Putamen (tissue), 1 donor: ENCODE results near the gene NR4A2.
"Not testable (repeated sequence)": the region's sequence is repeated elsewhere in the genome, so short reads cannot be mapped to it uniquely, and the experiment has no call there.

Experiments
- DNase-seq: peaks from one replicate; pipeline ENCODE4 v3.0.0-alpha.2; 2016; ENCODE audit warnings: low spot score

NR4A2 gene

GRCh38 chr2:156320486-156321098, 11.9 kb downstream of the NR4A2 start:
- DNase-seq, result no peak

DNA sequence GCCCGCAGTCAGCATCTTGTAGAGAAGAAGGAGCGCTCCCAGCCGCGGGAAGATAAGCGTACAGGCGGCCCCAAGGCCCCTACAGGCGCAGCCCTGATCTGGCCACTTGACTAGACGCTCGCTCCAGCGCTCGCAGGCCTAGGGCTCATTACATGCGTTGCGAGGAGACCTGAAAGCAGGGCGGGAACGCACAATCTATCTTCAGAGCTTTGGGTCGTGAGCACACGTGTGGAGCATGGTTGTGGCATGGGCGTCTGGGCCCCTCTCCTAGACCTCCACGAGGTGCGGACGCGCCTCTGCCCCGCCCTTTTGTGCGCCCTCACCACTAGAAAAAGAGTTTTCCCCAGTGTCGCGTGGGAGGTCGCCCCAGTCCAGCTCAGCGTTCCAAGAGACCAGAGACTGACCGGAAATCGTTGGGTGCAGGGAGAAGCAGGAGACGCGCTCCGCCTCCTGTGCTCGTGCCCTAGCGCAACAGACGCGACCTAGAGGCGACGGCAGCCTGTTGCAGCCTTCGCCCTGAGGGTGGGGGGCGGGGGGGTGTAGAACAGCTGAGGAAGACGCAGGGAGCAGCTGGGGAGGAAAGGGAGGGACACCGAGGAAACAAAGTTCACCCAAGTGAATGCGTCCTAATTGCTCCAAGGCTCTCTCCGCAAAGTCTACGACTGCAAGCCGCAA, 12.6 kb downstream of the NR4A2 start:
- no peak for DNase-seq

DNA sequence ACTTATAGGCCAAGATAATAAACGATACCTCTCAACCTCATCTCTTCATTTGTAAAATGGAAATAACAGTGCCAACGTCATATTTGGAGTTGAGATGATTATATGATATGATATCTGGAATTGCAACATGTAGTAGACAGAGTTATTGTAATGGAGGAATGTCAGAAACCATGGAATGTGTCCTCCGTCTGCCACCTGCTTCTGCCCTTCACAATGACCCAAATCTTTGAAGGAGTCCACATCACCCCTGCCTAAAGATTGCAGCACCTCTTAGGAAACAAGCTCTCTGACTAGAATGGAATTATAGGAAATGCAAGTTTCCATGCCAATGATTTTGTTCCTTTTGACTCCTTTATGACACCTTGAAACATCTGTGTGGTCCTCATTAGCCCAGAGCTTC, 14.9 kb downstream of the NR4A2 start:
- no peak for DNase-seq

DNA sequence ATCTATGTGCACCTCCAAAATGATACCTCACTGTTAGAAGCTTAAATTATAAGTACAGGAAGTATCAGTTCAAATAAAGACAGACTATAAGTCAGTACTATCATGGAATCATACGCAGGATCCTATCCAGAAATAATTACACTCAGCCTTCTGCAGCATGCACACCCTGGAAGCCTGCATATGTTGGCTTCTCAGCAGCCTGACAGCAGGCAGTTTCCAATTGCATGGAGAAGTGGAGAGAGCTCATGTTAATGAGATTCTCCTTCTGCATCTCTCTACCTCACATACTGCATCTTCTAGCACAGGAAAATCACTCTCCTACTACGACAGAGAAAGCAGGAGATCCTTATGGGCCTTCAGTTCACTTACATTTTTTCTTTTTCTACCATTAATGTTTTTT, 20.5 kb downstream of the NR4A2 start:
- DNase-seq, result no peak

- DNase-seq, result no peak
Observed at GRCh38 chr2:156310773-156311172, 21.7 kb downstream of the NR4A2 start.

DNA sequence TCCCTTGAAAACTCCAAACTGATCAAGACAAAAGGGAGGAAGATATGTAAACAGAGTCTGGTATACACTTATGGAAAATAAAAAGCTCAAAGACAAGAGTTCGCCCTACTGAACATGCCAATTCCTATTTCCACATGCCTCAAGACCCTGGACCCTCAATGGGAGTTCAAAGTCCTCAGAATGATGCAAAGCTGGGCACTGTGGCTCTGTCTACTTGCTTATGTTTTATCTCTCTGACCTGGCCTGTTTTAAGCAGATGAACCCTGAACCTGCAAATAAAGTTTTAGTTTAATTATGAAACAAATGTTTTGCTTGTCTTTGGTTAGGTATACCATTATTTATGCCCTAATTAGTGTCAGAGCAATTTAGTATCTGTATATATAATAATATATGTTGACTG, 22.6 kb downstream of the NR4A2 start:
- no peak for DNase-seq

- DNase-seq, result no peak
Observed at GRCh38 chr2:156309167-156309566, 23.4 kb downstream of the NR4A2 start.

- no peak for DNase-seq
Observed at GRCh38 chr2:156306821-156307220, 25.7 kb downstream of the NR4A2 start.

DNA sequence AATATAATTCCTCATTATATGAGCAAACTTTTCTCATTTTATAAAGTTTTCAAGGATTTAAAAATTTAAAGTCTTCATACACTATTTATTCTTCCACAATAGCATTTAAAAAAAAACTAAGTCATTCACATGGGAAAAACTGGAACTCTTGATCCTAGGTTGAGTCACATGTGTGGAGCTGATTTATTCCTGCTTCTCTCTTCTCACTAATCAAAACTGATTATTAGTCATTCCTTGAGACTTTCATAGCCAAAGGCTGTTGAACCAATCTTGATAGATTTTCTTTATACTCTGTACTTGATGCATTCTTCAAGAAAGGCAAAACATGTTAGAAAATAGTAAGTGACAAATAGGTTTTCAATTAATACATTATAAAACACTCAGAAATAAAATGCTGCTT, 27.4 kb downstream of the NR4A2 start:
- DNase-seq, result no peak

GRCh38 chr2:156300337-156300736, 32.2 kb downstream of the NR4A2 start:
- DNase-seq, result no peak

GRCh38 chr2:156294945-156295580, 37.5 kb downstream of the NR4A2 start:
- DNase-seq, result no peak

DNA sequence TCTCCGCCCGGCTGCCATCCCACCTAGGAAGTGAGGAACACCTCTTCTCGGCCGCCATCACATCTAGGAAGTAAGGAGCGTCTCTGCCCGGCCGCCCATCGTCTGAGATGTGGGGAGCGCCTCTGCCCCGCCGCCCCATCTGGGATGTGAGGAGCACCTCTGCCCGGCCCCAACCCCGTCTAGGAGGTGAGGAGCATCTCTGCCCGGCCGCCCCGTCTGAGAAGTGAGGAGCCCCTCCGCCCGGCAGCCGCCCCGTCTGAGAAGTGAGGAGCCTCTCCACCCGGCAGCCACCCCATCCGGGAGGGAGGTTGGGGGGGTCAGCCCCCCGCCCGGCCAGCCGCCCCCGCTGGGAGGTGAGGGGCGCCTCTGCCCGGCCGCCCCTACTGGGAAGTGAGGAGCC, 39.1 kb downstream of the NR4A2 start:
- DNase-seq, result not testable (repeated sequence)

DNA sequence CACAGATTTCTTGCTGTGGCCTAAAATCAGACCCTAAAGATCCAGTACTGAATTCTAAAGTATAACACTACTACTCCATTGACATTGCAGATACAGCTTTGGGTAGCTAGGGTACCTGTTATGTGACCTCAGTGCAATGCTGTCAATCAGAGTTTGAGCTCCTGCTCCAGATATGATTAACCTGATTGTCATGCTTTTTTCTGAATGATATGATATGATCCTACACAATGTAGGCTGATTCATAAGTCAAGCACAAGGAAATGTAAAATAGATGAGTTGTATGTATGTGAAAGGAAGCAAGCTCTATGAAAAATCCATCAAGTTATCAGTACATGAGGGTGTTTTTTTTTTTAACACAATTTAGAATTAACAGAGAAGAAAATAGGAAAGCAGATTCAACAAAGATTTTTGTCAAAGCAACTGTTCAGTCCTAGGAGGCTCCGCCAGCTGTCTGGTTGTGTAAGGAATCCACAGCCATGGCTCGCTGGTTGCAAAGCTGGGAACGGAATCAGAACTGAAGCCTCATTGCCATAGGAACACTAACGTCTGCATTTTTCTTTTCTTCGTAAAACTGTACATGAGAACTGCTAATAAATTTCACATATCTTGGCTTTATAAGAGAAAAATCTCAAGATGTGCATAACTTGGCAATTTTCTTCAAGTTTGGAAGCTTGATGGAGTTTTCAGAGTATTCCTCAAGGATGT, 52.9 kb downstream of the NR4A2 start:
- no peak for DNase-seq
